Vagina (tissue), 2 donors: ENCODE measurements around the gene ZNF778. TPM values are rescaled to one million over a fixed set of nuclear protein-coding genes. Genes with fewer than 3 reads are reported as not detected.
"Not testable (repeated sequence)": the region's sequence is repeated elsewhere in the genome, so short reads cannot be mapped to it uniquely, and the experiment has no call there.

Source experiments
- DNase-seq, 2 donors: peaks; one replicate each; pipeline ENCODE4 v3.0.0-alpha.2; 2017; ENCODE audit errors: extremely low spot score in 2 of 2
- H3K27ac ChIP-seq: fragments of 200-600 bp; sonication (generic); one replicate; pipeline ENCODE4 v1.5.1; 2019
- H3K27me3 ChIP-seq: fragments of 200-600 bp; sonication (generic); one replicate; pipeline ENCODE4 v1.5.1; 2019
- H3K36me3 ChIP-seq, 2 donors: fragments of 200-600 bp; sonication (generic); one replicate each; pipeline ENCODE4 v1.5.1; 2017 to 2019
- H3K4me1 ChIP-seq: fragments of 200-600 bp; sonication (generic); one replicate; pipeline ENCODE4 v1.5.1; 2019
- H3K4me3 ChIP-seq, 2 donors: fragments of 200-600 bp; sonication (generic); 1 replicate in 1 of 2; 2 replicates in 1 of 2; pipeline ENCODE4 v1.5.1; 2016 to 2019
- H3K9me3 ChIP-seq: fragments of 200-600 bp; sonication (generic); one replicate; pipeline ENCODE4 v1.5.1; 2019
- POLR2A ChIP-seq, 2 donors: fragments of 450-650 bp; IDR thresholded peaks; one replicate each; pipeline ENCODE4 v1.6.1; 2017; ENCODE audit warnings: antibody characterized with exemption in 2 of 2, mild to moderate bottlenecking in 2 of 2, moderate library complexity in 2 of 2
- POLR2AphosphoS5 ChIP-seq, 2 donors: sonication (generic); formaldehyde crosslinking; IDR thresholded peaks; one replicate each; pipeline ENCODE4 v1.9.0; 2017; ENCODE audit warnings: antibody characterized with exemption in 2 of 2, mild to moderate bottlenecking in 2 of 2, low read depth in 1 of 2; ENCODE audit not compliant: insufficient read depth in 1 of 2
- intact Hi-C: fragments of 100-400 bp; cut with DNase I; formaldehyde crosslinking; loops from one replicate; pipeline ENCODE4 v1.15.1; 2023
- total RNA-seq: library from RNA; depleted of rRNA; stranded (reverse); fragments of >200 nt; gene quantifications from one replicate; pipeline ENCODE4 v1.2.3, GENCODE V29; 2016
- TF ChIP-seq, protein P1 (sequence below), 3 experiments: fragments of 450-650 bp in 2 of 3; fragments of 200-600 bp in 1 of 3; sonication (generic) in 1 of 3; IDR thresholded peaks; one replicate each; pipeline ENCODE4 v1.5.1; 2017 to 2019; ENCODE audit warnings: antibody characterized with exemption in 3 of 3, mild to moderate bottlenecking in 2 of 3, moderate library complexity in 2 of 3

Gene ZNF778
- total RNA-seq, 1 donor from 2014 or later: 6.6 TPM

GRCh38 chr16:89246383-89246902 lies 28.9 kb downstream of the ZNF778 start:
- TF ChIP-seq POLR2AphosphoS5 (IDR thresholded peaks at IDR 0.05; ENCODE audit: insufficient read depth in 1 of 2, low read depth in 1 of 2) (no peak), POLR2A (IDR thresholded peaks at IDR 0.05) (no peak)
- TF ChIP-seq, protein P1, sequence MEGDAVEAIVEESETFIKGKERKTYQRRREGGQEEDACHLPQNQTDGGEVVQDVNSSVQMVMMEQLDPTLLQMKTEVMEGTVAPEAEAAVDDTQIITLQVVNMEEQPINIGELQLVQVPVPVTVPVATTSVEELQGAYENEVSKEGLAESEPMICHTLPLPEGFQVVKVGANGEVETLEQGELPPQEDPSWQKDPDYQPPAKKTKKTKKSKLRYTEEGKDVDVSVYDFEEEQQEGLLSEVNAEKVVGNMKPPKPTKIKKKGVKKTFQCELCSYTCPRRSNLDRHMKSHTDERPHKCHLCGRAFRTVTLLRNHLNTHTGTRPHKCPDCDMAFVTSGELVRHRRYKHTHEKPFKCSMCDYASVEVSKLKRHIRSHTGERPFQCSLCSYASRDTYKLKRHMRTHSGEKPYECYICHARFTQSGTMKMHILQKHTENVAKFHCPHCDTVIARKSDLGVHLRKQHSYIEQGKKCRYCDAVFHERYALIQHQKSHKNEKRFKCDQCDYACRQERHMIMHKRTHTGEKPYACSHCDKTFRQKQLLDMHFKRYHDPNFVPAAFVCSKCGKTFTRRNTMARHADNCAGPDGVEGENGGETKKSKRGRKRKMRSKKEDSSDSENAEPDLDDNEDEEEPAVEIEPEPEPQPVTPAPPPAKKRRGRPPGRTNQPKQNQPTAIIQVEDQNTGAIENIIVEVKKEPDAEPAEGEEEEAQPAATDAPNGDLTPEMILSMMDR (IDR thresholded peaks at IDR 0.05): no peak
- no peak for DNase-seq
- Histone ChIP-seq H3K4me3 (peak overlapping the region; percentile 47 to 55), H3K4me1 (peaks cover 15% of the 10 kb centered on the region), H3K27ac (no peak overlapping the region), H3K27me3 (no peaks in the 10 kb centered on the region), H3K36me3 (no peaks in the 10 kb centered on the region), H3K9me3 (no peaks in the 10 kb centered on the region)
- intact Hi-C loops: no loop called here

DNA sequence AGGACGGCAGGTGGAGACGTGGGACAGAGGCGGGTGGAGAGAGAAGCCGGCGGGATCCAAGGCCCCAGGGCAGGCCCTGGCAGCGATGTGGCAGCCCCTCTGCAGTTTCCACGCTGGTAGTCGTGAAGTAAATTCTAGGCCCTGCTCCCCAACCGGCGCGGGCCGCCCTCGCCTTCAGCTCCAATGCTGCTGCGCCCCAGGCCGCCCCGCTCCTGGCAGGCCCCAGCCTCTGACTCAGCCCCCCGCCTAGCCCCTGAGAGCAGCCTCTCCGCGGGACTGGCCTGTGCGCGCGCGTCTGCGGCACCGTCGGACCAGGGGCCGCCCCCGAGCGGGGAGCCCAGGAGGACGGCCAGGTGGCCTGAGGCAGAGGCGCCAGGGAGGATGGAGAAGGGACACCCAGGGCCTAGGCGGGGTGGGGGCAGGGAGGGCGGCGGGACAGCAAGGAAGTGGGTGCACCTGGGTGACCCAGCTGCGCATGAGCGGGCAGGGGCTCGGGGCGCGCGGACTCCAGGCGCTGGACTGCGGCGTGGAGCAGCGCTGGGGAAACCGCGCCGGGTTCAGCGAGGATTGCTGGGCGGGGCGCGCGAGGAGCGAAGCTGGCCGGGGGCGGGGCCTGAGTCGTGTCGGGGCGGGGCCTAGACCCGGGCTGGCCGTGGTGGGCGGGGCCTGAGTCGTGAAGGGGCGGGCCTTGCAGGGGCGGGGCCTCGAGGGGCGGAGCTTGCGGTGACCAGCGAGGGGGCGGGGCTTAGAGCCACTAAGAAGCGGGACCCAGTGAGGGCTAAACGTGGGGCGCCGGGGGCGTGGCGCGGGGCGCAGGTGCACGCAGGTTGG lies 29.6 kb downstream of the ZNF778 start:
- Histone ChIP-seq H3K4me1 (peaks cover 10% of the 10 kb centered on the region), H3K27ac (no peak overlapping the region), H3K27me3 (no peaks in the 10 kb centered on the region), H3K4me3 (peak overlapping the region; percentile 47 to 55), H3K9me3 (no peaks in the 10 kb centered on the region), H3K36me3 (no peaks in the 10 kb centered on the region)
- TF ChIP-seq POLR2A (IDR thresholded peaks at IDR 0.05): no peak
- no peak for TF ChIP-seq POLR2AphosphoS5 (IDR thresholded peaks at IDR 0.05; ENCODE audit: insufficient read depth in 1 of 2, low read depth in 1 of 2)
- TF ChIP-seq, protein P1 (IDR thresholded peaks at IDR 0.05): no peak
- intact Hi-C loops: no loop called here
- no peak for DNase-seq

DNA sequence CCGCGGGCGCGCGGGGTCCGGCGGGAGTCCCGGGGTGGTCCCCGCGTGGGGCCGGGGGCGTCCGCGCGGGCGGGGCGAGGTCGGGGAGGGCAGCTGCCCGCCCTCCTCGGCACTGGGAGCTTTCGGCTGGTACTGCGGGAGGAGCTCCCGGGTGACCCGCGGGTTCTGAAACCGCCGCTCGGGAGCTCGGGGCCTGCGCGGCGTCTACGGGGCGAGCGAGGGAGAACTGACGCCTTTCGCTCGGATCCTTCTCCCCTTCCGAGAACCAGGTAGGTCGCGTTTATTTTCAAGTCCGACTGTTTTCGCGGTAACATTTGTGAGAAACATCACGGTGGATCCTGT lies 30.2 kb downstream of the ZNF778 start:
- intact Hi-C loops, H3K27ac ChIP-seq, H3K36me3 ChIP-seq, DNase-seq, H3K9me3 ChIP-seq, H3K27me3 ChIP-seq: not testable (repeated sequence)
- peak overlapping the region; percentile 47 to 55 for H3K4me3 ChIP-seq
- H3K4me1 ChIP-seq: peaks cover 10% of the 10 kb centered on the region

GRCh38 chr16:89248196-89248982 lies 30.9 kb downstream of the ZNF778 start:
- Histone ChIP-seq H3K9me3 (no peaks in the 10 kb centered on the region), H3K27ac (no peak overlapping the region), H3K36me3 (no peaks in the 10 kb centered on the region), H3K27me3 (no peaks in the 10 kb centered on the region), H3K4me3 (peak overlapping the region; percentile 47 to 55), H3K4me1 (peaks cover 10% of the 10 kb centered on the region)
- intact Hi-C loops: no loop called here
- TF ChIP-seq, protein P1 (IDR thresholded peaks at IDR 0.05): no peak
- no peak for TF ChIP-seq POLR2A (IDR thresholded peaks at IDR 0.05)
- no peak for TF ChIP-seq POLR2AphosphoS5 (IDR thresholded peaks at IDR 0.05; ENCODE audit: insufficient read depth in 1 of 2, low read depth in 1 of 2)
- DNase-seq: no peak

DNA sequence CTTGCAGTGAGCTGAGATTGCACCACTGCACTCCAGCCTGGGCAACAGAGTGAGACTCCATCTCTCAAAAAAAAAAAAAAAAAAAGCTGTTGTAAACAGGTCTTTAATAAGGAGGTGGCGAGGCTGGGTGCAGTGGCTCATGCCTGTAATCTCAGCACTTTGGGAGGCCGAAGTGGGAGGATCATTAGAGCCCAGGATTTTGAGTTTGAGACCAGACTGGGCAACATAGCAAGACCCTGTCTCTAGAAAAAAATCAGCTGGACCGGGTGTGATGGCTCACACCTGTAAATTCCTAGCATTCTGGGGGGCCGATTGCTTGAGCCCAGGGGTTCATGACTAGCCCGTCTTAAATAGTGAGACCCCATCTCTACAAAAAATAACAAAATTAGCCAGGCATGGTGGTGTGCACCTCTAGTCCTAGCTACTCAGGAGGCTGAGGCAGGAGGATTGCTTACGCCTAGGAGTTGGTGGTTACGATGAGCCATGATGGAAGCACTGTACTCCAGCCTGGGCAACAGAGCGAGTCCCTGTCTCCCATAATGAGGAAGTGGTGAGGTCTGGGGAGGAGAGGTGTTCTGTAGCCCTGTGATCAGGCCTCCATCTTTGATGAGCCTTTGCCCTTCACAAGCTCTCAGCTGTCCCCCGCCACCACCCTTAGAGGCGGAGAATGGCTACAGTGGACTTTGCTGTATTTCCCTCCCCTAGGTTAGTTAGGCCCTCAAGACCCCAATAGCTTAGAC lies 36.2 kb downstream of the ZNF778 start:
- H3K27me3 ChIP-seq: no peaks in the 10 kb centered on the region
- H3K4me3 ChIP-seq: no peak overlapping the region
- H3K4me1 ChIP-seq: peaks cover 16% of the 10 kb centered on the region
- no peaks in the 10 kb centered on the region for H3K9me3 ChIP-seq
- no peaks in the 10 kb centered on the region for H3K36me3 ChIP-seq
- no peak for TF ChIP-seq POLR2A (IDR thresholded peaks at IDR 0.05)
- no peak for TF ChIP-seq POLR2AphosphoS5 (IDR thresholded peaks at IDR 0.05; ENCODE audit: insufficient read depth in 1 of 2, low read depth in 1 of 2)
- TF ChIP-seq, protein P1 (IDR thresholded peaks at IDR 0.05): no peak
- no peak overlapping the region for H3K27ac ChIP-seq
- no peak for DNase-seq
- intact Hi-C loops: no loop called here
